Stimulated activated CD8-positive, alpha-beta memory T cell treated with anti-CD3 and anti-CD28 coated beads, Interleukin-15, amount 100 ng/mL, for 48 hours (primary cell): ENCODE data around the gene CYP2C9.
"Not testable (repeated sequence)": the region's sequence is repeated elsewhere in the genome, so short reads cannot be mapped to it uniquely, and the experiment has no call there.

Source experiments
- DNase-seq, 2 donors: peaks; one replicate each; pipeline ENCODE4 v3.0.0-alpha.2; 2020; ENCODE audit warnings: low read depth in 2 of 2

CYP2C9 gene

DNA sequence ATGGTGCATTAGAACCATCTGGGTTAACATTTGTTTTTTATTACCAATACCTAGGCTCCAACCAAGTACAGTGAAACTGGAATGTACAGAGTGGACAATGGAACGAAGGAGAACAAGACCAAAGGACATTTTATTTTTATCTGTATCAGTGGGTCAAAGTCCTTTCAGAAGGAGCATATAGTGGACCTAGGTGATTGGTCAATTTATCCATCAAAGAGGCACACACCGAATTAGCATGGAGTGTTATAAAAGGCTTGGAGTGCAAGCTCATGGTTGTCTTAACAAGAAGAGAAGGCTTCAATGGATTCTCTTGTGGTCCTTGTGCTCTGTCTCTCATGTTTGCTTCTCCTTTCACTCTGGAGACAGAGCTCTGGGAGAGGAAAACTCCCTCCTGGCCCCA lies at the start of gene CYP2C9:
TSS of gene CYP2C9 (plus strand) at position 276 of the 400 bp plus-strand sequence. CDS start at position 301, 25 bp downstream.
- no peak for DNase-seq

DNA sequence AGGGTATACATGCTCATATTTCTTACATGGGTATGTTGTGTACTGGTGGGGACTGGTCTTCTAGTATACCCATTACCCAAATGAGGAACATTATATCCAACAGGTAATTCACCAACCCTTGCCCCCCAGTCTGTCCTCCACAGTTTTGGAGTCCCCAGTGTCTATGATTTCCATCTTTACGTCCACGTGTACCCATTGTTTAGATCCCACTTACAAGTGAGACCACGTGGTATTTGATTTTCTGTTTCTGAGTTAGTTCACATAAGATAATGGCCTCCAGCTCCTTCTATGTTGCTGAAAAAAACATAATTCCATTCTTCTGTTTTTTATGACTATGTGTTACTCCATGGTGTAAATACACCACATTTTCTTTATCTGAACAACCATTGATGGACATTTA lies 49.3 kb upstream of the CYP2C9 start:
- no peak for DNase-seq

DNA sequence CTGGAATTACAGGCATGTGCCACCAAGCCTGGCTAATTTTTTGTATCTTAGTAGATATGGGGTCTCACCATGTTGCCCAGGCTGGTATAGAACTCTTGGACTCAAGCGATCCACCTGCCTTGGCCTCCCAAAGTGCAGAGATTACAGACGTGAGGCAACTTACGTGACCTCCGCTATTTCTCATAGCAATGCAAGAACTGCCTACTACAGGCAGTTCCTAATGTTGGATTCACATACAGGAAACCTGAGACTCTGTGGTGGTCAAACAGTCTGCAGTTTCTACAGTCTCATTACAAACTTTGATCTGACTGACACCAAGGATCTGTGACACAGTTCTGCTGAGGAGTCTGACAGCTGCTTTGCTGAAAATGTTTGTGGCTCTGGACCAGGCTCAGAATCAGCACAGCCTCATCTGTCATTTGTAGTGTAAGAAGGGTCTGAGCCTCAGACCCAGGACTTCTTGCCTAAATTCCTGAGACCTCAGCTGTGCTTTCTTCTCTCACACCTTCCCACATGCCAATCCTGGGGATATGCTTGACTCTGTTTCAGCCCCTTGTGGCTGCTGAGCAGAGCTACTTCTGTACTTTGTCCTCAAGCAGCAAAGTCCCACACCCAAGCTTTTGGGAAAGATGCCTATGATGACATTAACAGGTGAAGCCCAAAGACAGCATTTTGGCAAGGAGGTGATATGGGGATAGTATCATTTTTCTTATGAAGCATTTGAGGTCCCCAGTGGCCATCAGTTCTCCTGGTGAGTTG lies 48.0 kb upstream of the CYP2C9 start:
- DNase-seq = no peak

DNA sequence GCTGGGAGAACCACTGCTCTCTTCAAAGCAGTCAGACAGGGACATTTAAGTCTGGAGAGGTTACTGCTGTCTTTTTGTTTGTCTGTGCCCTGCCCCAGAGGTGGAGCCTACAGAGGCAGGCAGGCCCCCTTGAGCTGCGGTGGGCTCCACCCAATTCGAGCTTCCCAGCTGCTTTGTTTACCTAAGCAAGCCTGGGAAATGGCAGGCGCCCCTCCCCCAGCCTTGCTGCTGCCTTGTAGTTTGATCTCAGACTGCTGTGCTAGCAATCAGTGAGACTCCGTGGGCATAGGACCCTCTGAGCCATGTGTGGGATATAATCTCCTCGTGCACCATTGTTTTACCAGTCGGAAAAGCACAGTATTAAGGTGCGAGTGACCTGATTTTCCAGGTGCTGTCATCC lies 40.0 kb upstream of the CYP2C9 start:
- DNase-seq = not testable (repeated sequence)

DNA sequence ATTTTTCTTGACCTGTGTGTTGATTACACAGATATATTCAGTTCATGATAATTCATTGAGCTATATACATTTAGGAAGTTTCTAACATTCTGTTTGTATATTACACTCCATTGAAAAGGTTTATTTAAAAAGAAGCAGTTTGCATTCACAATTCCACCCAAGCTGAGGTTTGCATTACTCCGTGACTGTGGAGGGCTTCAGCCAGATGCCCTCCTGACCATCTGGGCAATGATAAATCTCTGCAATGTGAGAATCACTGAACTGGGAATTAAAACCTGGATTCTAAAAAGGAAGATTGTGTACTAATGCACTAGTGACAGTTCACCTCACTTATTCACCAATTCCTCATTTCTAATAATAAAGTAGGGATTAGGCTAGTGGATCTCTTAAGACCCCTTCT lies 36.4 kb upstream of the CYP2C9 start:
- no peak for DNase-seq

DNA sequence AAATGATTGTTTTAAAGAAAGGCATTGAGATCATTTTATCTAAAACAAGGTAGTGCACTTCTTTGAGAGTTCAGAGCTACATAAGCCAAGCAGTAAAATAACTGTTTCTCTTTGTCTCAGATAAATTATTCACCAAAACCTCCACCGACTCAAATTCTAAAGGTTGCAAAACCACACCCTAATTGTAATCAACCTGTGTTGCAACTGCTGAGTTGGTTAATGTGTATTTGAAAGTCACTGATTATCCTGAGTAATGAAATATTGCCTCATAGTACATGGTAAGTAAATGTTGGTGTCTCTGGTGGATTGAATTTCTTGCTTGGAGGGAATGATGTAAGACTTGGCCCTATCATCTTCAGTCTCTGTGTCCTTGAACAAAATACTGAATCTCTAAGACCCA lies 35.9 kb upstream of the CYP2C9 start:
- no peak for DNase-seq

DNA sequence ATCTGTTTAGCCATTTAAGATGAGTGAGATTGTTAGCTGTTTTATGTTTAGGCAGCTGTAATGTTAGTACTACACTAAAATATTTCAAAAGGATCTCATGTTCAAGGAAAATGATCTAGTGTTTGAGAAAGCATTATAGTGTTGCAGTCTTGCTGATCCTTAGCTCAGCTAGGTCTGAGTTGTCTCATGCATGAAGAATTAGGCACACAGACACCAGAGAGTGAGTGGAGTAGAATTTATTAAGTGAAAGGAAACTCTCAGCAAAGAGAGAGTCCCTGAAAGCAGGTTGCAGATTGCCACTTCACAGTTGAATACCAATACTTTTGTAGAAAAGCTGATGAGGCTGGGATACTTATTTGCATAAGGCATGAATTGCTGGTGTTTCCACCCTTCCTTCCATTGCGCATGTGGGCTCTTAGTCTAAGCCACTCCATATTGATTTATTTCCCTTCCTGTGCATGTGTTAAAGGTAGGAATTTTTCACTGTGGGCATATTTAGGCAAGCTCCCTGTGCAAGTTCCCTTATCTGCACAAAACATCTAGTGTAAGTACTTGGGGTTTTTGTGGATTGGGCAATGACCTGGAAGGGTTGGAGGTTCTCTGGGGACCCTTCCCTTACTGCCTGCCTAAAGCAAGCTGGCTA lies 33.8 kb upstream of the CYP2C9 start:
- not testable (repeated sequence) for DNase-seq

DNA sequence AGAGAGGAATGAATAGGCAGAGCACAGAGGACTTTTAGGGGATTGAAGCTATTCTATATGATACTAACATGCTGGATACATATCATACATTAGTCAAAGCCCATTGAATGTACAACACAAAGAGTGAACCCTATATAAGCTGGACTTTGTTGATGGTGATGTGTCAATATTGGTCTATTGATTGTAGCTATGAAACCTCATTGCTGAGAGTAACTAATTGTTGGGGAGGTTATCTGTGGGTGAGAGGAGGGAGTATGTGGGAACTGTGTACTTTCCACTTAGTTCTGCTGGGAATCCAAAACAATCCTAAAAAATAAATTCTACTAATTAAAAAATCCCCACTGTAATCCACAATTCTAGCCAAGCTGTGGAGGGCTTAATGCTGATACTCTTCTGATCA lies 22.0 kb upstream of the CYP2C9 start:
- no peak for DNase-seq

DNA sequence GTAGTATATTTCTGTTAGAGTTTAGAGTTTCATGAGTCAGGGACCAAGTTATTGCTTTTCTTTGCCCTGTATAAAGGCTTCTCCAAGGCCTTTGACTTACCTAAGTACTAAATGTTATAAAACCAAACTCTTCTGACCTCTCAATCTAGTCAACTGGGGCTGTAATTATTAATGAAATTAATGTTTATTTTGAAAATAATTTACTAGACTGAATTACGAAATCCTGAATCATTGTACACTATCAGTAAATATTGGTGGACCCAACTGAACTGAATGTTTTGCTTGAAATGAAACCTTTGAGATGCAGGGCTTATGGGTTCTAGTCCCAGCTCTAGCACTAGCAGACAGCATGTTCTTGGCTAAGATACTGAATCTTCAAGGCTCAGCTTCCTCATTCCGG lies 1.7 kb upstream of the CYP2C9 start:
- no peak for DNase-seq

DNA sequence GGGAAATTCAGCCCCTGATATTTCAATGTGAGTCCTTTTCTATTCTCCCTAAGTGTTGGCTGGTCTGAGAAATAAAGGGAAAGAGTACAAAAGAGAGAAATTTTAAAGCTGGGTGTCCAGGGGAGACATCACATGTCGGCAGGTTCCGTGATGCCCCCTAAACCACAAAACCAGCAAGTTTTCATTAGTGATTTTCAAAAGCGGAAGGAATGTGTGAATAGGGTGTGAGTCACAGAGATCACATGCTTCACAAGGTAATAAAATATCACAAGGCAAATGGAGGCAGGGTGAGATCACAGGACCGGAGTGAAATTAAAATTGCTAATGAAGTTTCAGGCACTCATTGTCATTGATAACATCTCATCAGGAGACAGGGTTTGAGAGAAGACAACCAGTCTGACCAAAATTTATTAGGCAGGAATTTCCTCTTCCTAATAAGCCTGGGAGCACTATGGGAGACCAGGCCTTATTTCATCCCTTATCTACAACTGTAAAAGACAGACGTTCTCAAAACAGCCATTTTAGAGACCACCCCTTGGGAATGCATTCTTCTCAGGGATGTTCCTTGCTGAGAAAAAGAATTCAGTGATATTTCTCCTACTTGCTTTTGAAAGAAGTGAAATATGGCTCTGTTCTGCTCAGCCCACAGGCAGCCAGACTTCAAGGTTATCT lies 5.1 kb downstream of the CYP2C9 start:
- DNase-seq = not testable (repeated sequence)

DNA sequence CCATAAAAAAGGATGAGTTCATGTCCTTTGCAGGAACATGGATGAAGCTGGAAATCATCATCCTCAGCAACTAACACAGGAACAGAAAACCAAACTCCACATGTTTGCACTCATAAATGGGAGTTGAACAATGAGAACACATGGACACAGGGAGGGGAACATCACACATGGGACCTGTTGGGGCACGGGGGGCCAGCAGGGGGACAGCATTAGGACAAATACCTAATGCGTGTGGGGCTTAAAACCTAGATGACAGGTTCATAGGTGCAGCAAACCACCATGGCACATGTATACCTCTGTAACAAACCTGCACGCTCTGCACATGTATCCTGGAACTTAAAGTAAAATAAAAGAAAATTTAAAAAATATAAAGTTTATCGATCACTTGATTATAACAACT lies 7.7 kb downstream of the CYP2C9 start:
- DNase-seq = not testable (repeated sequence)

DNA sequence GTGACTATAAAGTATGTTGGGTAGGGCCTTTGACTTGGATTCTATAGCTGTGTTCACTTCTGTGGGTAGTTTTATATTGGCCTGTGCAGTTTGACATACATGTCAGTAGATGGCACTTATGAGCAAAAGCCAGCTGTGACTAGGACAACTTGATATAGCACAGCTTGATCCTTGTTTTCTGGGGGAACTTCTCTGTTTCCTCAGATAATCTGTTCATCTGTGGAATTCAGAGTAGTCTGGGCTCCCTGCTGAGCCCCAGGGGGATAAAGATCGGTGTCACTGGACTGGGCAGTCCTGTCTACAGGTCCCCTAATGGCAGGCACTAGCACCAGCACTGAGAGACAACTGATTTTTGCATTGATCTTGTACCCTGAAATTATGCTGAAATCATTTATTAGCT lies 25.4 kb downstream of the CYP2C9 start:
- DNase-seq = no peak

DNA sequence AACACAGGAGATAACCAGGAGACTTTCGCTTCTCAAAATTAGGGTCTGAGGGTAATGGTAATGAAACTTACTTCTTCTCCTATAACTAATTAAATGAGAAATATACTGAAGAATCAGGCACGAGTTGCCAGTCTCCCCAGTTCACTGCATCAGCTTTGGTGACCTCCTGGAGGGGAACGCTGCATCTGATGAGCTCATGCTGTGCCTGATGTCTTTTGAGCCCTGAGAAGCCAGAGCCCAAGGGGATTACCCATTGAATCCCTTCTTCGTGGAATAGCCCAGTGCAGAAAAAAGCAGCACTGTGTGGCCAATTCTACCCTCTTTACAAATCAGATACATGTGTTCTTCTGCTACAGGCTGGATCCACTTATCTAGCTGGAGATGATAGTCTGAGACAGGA lies 45.1 kb downstream of the CYP2C9 start:
- DNase-seq = no peak

DNA sequence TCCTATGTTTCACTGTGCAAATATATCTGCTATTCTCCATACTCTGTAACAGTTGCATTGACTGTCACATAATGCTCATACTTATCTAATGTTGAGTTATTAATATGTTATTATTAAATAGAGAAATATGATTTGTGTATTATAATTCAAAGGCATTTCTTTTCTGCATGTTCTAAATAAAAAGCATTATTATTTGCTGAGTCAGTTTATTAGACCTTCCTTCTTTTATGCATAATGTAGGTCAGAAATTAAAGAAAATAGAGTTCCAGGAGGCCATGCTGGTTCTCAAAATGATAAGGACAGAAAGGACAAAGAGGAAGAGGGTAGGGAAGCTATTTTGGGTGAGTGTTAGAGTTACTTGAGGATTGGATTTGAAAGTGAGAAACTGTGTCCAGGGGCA lies 50.7 kb downstream of the CYP2C9 start:
- no peak for DNase-seq

DNA sequence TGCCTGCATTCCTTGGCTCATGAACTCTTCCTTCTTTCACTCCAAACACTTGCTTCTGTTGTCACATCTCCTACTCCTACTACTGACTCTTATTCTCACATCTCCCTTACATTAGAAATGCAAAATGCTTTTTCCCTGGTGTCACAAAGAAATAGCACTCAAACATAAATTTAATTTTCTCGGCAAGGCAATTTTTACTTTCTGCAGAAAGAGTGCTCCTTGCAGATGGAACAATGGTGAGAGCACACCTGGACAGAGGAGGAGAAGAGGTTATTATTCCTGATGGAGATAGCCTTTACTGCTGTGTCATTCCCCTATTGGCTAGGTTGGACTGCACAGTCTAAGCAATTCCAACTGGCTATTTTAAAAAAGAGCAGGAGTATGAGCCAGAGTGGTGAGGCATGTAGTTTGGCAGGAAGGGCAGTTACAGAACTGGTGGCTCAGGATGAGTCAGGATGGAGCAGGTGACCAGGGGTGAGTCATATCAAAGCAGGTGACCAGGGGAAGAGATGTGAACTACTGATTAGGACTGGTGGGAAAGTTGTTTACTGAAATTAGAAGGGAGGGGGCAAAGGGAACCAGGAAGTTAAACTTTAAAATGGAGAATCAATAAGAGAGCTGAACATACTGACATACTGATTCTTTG lies 52.9 kb downstream of the CYP2C9 start:
- no peak for DNase-seq

DNA sequence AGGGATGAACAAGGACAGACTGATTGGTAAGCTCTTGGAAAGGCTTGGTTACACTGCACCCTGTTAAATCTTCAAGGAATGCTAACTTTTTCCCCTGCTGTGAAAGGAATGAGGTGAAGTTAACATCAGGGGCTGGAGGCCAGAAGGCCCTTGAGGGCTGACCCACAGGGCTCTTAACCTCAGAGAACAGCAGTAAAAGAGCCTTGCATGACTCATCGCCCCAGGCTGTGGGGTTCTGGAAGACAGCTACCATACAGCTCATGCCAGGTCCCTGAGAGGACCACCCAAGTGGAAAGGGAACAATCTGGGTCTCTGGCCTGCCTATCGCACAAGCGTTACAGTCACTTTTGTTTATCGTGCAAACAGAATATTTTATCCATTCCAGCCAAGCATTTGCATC lies 54.4 kb downstream of the CYP2C9 start:
- DNase-seq = no peak

DNA sequence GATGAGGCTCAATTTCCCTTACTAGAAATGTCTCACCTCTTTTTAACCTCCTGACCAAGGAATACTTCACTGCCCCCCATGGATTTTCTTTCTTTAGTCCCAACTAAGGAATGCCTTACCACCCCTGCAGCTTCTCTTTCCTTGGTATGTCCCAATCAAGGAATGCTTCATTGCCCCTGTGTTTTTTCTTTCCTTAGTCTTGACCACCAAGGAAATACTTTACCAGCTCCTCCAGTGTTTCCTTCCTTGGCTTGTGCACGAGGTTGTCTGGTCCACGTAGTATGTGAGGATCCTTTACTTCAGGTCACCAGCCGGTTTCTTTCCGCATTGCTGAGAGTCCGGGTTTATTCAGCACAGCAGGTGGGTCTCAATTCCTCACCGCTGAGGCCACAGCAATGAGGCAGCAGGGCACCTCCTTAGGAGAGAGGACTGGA lies 59.3 kb downstream of the CYP2C9 start:
- no peak for DNase-seq

DNA sequence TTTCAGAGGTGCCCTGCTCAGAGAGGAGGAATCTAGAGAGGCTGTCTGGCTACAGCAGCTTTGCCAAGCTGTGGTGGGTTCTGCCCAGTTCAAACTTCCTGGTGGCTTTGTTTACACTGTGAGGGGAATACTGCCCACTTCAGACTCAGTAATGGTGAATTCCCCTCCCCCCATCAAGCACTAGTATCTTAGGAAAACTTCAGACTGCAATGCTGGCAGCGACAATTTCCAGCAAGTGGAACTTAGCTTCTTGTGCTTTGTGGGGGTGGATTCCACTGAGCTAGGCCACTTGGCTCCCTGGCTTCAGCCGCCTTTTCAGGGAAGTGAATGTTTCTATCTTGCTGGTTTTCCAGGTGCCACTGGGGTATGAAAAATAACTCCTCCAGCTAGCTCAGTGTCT lies 88.0 kb downstream of the CYP2C9 start:
- no peak for DNase-seq

DNA sequence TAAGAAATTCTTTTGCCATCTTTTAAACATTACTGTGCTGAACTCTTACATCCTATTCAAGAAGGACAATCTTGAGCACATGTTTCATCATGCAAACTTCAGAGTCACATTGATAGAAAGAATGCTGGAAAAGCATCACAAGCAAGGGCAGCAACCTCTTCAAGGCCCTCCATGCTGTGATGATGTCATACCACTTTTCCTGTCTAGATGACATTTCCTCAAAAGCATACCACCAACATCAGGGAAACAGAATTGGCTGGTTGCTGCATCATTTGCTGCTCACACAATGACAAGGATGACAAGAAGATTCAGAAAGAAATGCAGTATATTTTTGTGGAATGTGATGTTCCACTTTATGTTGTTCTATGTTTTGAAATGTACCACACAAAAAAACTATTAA lies 93.2 kb downstream of the CYP2C9 start:
- DNase-seq = no peak

DNA sequence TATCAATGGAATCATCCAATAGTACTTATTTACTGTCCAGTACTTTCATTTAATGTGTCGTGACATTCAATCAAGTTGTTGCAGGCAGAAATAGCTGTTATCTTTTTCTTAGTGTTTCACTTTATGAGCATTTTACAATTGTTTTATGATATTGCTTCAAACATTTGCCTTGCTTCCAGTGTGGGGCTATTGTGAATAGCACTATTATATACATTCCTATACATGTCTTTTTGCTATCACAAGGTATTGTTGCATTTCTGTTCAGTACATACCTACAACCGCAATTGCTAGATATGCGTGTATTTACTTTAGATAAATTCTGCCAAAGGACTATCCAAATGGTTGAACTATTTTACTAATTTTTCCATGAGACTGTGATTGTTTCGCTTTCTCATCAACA lies 95.9 kb downstream of the CYP2C9 start:
- no peak for DNase-seq

DNA sequence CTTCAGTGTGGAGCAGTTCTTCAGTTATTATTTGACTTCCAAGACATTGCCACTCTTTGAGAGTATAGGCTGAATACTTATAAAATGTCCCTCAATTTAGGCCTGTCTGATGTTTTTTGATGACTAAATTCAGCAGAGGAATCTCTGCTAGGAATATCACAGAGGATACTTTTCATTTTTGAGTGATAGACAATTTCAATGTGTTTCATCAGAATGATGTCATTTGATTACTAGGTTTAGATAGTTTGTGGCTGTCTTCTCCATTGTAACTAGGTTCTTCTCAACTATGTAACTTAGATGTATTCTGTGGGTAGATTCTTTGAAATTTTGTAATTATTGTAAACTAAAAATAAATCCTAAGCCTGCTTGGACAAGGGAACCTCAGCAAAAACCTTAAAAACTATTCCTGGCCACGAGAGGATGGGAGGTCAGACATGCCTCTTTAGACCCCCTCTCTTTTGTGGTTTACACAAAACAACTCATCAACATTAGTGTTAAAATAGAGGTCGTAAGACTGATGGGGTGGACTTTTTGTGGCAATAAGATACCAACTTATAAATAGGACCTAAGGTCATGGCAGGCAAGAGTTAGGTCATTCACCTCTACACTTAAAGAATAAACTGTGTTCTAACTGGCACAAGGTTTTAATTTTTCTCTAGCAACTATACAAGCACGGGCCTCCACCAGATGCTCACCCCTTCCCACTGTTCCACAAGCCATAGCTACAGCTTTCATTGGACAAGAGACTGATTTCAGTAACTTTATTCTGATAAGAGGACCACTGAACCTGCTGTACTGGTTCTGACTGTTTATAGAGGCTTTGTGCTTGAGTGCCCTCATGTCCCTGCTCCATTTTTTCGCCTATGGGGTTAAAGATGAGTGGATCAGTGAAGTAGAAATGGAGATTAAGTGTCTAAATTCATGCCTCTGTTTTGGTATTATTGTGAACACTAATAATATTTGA lies 97.2 kb downstream of the CYP2C9 start:
- DNase-seq = no peak
